Measurements from ENCODE around the gene DDX49. TPM values are rescaled to one million over a fixed set of nuclear protein-coding genes. Genes with fewer than 3 reads are reported as not detected.

Gene DDX49
- total and polyA plus RNA-seq, 4 donors, result 13.2 to 36.1 (median 29.2) TPM

DNA sequence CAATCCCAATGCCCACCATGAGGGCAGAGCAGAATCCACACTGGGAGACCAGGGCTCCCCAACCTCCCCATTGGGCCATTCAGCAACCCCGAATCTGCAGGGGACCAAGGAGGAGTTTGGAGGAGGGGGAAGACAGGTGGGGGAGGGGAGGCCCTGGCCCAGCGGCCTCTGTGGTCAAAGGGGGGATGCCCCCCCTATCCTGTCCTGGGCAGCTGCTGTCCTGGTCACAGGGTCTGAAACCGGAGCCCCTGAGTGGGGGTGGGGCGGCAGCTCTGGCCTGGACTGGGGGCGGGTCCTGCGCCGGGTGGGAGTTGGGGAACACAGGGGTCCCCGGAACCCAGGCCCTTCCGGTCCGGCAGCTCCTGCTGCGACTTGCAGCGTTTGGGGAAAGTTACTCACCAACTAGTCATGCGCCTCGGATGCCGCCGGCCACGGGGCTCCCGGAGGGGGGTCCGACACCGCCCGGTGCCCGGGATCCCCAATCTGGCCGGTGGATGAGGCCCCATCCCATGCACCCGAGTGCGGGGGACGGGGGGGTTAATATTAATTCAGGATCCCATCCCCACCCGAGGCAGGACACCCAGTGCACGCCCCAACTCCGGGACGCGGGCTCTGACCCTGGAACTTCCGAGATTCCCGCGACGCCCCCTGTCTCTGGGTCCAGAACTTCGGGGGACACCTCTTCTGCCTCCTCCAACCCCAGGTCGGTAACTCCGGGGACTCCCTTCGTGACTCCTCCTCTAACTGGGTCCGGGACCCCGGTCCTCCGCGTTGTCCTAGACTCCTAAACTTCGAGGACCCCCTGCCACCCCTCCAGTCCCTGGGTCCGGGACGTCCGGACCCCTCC, 20.6 kb downstream of the DDX49 start (continued):
- TF ChIP-seq HNF4A (conservative IDR thresholded peaks at IDR 0.05) (no peak), TAF1 (conservative IDR thresholded peaks at IDR 0.05) (no peak), EGR1 (IDR thresholded peaks at IDR 0.05; ENCODE audit: low read depth in 2 of 2) (no peak), NR2F2 (IDR thresholded peaks at IDR 0.05) (no peak), SP1 (IDR thresholded peaks at IDR 0.05) (no peak), RAD21 (IDR thresholded peaks at IDR 0.05) (no peak)

- Histone ChIP-seq H3K9ac (ENCODE audit: low read depth in 1 of 2, low read length in 2 of 2) (peak within 1 kb of the TSS; percentile 7 to 53), H3K27ac (ENCODE audit: low read depth in 1 of 2, low read length in 2 of 2) (peak within 1 kb of the TSS in 1 of 2 donors; percentile 20), H3K4me1 (ENCODE audit: control insufficient read depth in 4 of 4, insufficient read depth in 4 of 4, low read length in 3 of 4) (peaks cover 2 to 6% (median 4%) of the 10 kb centered on the region in 4 donors), H3K36me3 (ENCODE audit: control insufficient read depth in 4 of 4, insufficient read depth in 3 of 4, low read depth in 1 of 4, low read length in 3 of 4) (no peaks in the 10 kb centered on the region), H3K4me3 (ENCODE audit: low read depth in 1 of 3, low read length in 3 of 3) (peak within 1 kb of the TSS; percentile 34 to 69 (median 63)), H3K27me3 (ENCODE audit: control insufficient read depth in 4 of 4, insufficient read depth in 4 of 4, low read length in 3 of 4) (no peaks in the 10 kb centered on the region), H3K9me3 (ENCODE audit: control insufficient read depth in 4 of 4, low read length in 3 of 4) (no peaks in the 10 kb centered on the region)
- 2% methylated on average over 81 of the region's 81 CpGs for WGBS
- DNase-seq (ENCODE audit: low spot score), result peak; percentile 81
- TF ChIP-seq ATF3 (IDR thresholded peaks at IDR 0.05), result no peak
- peak; percentile 21 for TF ChIP-seq CTCF (IDR thresholded peaks at IDR 0.05; ENCODE audit: low read depth, low read length, missing input control)
- peak; percentile 7 to 8 for TF ChIP-seq RAD21 (IDR thresholded peaks at IDR 0.05)
Observed at GRCh38 chr19:18940769-18941627, 21.5 kb downstream of the DDX49 start, which contains the start of gene HOMER3. TSS of gene HOMER3 (minus strand) at chr19:18941217. CDS start at chr19:18938982, 2,235 bp downstream.

- no peak overlapping the region for H3K9ac ChIP-seq (ENCODE audit: low read depth in 1 of 2, low read length in 2 of 2)
- WGBS, result 71% methylated on average over 18 of the region's 18 CpGs
- H3K36me3 ChIP-seq (ENCODE audit: control insufficient read depth in 4 of 4, insufficient read depth in 3 of 4, low read depth in 1 of 4, low read length in 3 of 4), result no peaks in the 10 kb centered on the region
- H3K9me3 ChIP-seq (ENCODE audit: control insufficient read depth in 4 of 4, low read length in 3 of 4), result no peaks in the 10 kb centered on the region
- no peaks in the 10 kb centered on the region for H3K27me3 ChIP-seq (ENCODE audit: control insufficient read depth in 4 of 4, insufficient read depth in 4 of 4, low read length in 3 of 4)
- no peak for DNase-seq (ENCODE audit: low spot score)
- no peak overlapping the region for H3K27ac ChIP-seq (ENCODE audit: low read depth in 1 of 2, low read length in 2 of 2)
- H3K4me1 ChIP-seq (ENCODE audit: control insufficient read depth in 4 of 4, insufficient read depth in 4 of 4, low read length in 3 of 4), result peaks cover 2 to 6% (median 4%) of the 10 kb centered on the region in 4 donors
- H3K4me3 ChIP-seq (ENCODE audit: low read depth in 1 of 3, low read length in 3 of 3), result no peak overlapping the region
- no peak for TF ChIP-seq FOXA2 (IDR thresholded peaks at IDR 0.05)
- no peak for TF ChIP-seq GABPA (IDR thresholded peaks at IDR 0.05 in 1 of 2, conservative IDR thresholded peaks at IDR 0.05 in 1 of 2)
- TF ChIP-seq, protein P1, sequence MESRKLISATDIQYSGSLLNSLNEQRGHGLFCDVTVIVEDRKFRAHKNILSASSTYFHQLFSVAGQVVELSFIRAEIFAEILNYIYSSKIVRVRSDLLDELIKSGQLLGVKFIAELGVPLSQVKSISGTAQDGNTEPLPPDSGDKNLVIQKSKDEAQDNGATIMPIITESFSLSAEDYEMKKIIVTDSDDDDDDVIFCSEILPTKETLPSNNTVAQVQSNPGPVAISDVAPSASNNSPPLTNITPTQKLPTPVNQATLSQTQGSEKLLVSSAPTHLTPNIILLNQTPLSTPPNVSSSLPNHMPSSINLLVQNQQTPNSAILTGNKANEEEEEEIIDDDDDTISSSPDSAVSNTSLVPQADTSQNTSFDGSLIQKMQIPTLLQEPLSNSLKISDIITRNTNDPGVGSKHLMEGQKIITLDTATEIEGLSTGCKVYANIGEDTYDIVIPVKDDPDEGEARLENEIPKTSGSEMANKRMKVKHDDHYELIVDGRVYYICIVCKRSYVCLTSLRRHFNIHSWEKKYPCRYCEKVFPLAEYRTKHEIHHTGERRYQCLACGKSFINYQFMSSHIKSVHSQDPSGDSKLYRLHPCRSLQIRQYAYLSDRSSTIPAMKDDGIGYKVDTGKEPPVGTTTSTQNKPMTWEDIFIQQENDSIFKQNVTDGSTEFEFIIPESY (IDR thresholded peaks at IDR 0.05), result no peak
- no peak for TF ChIP-seq HNF4G (IDR thresholded peaks at IDR 0.05)
- TF ChIP-seq RXRA (IDR thresholded peaks at IDR 0.05), result no peak
- TF ChIP-seq EGR1 (IDR thresholded peaks at IDR 0.05; ENCODE audit: low read depth in 2 of 2), result no peak
- TF ChIP-seq JUND (IDR thresholded peaks at IDR 0.05), result no peak
- TF ChIP-seq ATF3 (IDR thresholded peaks at IDR 0.05), result no peak
- TF ChIP-seq CTCF (IDR thresholded peaks at IDR 0.05; ENCODE audit: low read depth, low read length, missing input control), result no peak
- TF ChIP-seq HNF4A (conservative IDR thresholded peaks at IDR 0.05), result no peak
- TF ChIP-seq, protein P2, sequence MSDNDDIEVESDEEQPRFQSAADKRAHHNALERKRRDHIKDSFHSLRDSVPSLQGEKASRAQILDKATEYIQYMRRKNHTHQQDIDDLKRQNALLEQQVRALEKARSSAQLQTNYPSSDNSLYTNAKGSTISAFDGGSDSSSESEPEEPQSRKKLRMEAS (IDR thresholded peaks at IDR 0.05), result no peak
Observed at GRCh38 chr19:18941628-18942354, 22.3 kb downstream of the DDX49 start.
